Central memory CD8-positive, alpha-beta T cell (primary cell): ENCODE data around the gene BRMS1.

Experiments
- ATAC-seq: fragments of 150-1000 bp; cut with Tn5 transposase; replicated peaks from 2 replicates; pipeline ENCODE4 v1.10.0; 2022; ENCODE audit warnings: mild to moderate bottlenecking, moderate FRiP score, moderate number of reproducible peaks; ENCODE audit not compliant: poor library complexity, severe bottlenecking; ENCODE audit errors: extremely low read depth
- DNase-seq, 2 donors: peaks; one replicate each; pipeline ENCODE4 v3.0.0; 2021; ENCODE audit warnings: low spot score in 2 of 2
- H3K27ac Mint-ChIP-seq: one replicate; pipeline ENCODE4 v1.8.0; 2022; ENCODE audit warnings: low read depth, mild to moderate bottlenecking, moderate library complexity, mixed read lengths
- H3K27me3 Mint-ChIP-seq: one replicate; pipeline ENCODE4 v1.8.0; 2022; ENCODE audit warnings: mixed read lengths
- H3K36me3 Mint-ChIP-seq: one replicate; pipeline ENCODE4 v1.8.0; 2022; ENCODE audit warnings: mild to moderate bottlenecking, moderate library complexity, mixed read lengths; ENCODE audit not compliant: insufficient read depth
- H3K4me1 Mint-ChIP-seq: one replicate; pipeline ENCODE4 v1.8.0; 2022; ENCODE audit warnings: mixed read lengths
- H3K4me3 Mint-ChIP-seq: one replicate; pipeline ENCODE4 v1.8.0; 2022; ENCODE audit warnings: mild to moderate bottlenecking, moderate library complexity, mixed read lengths
- H3K9me3 Mint-ChIP-seq: one replicate; pipeline ENCODE4 v1.8.0; 2022; ENCODE audit warnings: mixed read lengths

Gene BRMS1

DNA sequence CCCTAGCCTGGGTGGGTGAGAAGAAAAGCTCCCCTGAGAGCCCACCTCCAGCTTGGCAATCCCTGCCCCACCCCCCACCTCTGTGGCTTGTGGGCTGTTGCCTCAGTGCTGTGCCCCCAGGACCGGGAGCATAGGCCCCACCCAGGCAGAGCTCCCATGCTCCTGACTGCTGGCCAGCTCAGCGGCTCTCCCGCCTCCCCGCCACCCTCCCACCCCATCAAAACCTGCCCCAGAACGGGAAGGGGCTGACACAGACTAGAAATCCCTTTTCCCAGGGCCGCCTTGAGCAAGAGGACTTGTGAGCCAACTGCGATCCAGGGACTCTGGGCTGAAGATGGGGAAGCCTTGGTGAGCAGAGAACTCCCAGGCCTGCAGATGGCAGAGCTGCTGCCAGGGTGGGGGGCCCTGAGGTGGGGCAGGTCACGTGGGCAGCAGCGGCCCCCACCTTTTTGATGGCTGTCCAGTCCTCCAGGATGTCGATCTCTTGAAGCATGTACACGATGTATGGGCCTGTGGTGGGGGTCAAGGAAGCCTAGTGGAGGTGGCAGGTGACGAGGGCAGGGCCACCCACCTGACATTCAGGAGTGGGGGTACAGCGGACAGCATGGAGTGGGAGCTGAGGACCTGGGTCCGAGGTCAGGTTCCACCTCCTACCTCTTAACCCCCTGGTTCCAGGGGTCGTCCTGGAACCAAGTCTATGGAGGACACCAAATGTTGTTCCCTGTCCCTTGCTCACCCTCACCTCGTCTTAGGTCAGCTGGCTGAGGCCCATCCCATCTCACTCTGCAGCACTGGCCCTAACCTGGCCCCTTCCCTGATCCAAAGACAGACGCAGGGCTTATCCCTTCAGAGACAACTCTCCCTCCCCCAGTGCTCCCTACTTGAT lies 6.4 kb downstream of the BRMS1 start:
- Mint-ChIP-seq H3K27ac (peak overlapping the region; percentile 41), H3K36me3 (peaks cover 25% of the 10 kb centered on the region), H3K4me3 (no peak overlapping the region), H3K27me3 (no peaks in the 10 kb centered on the region), H3K4me1 (peaks cover 35% of the 10 kb centered on the region), H3K9me3 (no peaks in the 10 kb centered on the region)
- ATAC-seq, result no peak
- DNase-seq, result no peak

DNA sequence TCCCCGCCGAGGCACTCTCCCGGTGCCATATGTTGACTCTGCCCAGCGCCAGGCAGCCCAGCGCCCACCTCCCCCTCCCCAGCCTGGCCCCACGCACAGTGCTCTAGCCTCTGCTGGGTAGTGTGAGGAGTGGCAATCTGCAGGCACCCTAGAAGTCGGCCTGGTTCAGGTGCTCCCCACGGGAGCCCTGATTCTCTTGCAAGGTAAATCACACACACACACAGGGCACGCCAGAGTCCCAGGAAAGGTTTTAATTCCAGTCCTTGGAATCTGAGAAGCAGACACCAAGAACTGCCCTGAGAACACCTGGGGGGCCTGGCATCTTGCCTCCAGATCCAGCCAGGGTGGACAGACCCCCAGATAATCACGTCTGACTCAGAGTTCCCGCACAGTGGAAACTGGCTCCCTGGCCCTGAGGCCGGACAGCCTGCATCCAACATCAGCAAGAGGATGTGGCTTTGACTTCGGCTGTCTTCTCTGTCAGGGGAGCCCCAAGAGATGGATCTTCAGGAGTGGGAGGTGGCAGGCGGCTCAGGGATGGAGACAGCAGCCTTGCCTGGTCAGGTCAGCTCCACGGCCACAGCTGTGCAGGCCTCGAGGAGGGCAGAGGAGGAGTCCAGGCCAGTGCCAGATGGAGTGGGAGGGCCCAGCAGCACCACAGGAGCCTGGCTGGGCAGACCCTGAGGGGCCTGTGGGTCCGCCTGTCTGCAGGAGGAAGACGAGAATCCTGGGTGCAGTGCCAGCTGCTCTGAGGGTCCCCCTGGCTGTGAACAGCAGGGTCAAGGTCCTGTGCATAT lies 7.6 kb downstream of the BRMS1 start:
- Mint-ChIP-seq H3K9me3 (no peaks in the 10 kb centered on the region), H3K4me3 (peak overlapping the region; percentile 69), H3K36me3 (peaks cover 24% of the 10 kb centered on the region), H3K27ac (peak overlapping the region; percentile 80), H3K4me1 (peaks cover 24% of the 10 kb centered on the region), H3K27me3 (no peaks in the 10 kb centered on the region)
- ATAC-seq (no peak), DNase-seq (no peak)

DNA sequence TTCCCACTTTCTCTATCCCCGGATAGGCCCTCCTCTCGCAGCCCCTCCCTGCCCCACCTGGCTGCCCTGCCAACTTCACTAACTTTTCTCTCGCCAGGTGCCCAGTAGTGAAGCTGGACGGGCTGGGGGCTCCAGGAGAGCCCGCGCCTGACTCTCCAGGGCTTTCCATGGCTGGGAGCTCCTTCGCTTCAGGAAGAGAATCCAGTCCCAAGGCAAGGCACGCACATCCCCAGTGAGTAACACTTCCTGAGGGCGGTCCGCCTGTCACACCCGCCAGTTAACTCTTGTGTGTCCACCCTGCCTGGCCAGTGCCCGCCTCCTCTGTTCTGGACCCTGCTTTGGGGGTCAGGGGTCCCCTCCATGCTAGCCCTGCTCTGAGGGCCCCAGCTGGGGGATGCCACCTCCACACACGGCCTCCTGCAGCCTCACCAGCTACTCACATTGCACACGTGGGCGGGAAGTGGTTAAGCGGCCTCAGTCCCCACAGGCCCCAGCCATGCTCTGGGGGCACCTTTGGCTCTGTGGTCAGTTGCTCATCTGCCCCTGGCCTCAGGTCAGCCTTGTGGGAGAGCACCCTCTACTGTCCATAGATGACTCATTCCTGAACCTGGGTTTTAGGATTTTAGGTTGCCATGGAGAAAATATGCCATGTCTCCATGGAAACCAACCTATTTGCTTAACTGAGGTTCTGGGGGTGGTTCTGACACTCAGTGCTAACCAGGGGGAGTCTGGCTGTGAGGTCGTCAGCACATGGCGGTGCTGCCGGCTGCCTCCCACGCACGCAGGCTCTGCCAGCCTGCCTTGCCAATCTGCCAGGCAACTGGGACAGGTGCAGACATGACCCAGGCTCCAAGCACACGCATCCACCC lies 8.4 kb downstream of the BRMS1 start, which contains the start of gene RIN1:
Gene RIN1 (minus strand): TSS at position 201 of the 869 bp plus-strand sequence. CDS start 32 bp downstream, at position 169.
- DNase-seq (peak in 1 of 2 donors; percentile 36), ATAC-seq (peak; percentile 84)
- H3K27me3 Mint-ChIP-seq, result no peaks in the 10 kb centered on the region
- peaks cover 19% of the 10 kb centered on the region for H3K4me1 Mint-ChIP-seq
- no peaks in the 10 kb centered on the region for H3K9me3 Mint-ChIP-seq
- H3K4me3 Mint-ChIP-seq, result peak within 1 kb of the TSS; percentile 69
- H3K36me3 Mint-ChIP-seq, result peaks cover 20% of the 10 kb centered on the region
- H3K27ac Mint-ChIP-seq, result peak within 1 kb of the TSS; percentile 80

DNA sequence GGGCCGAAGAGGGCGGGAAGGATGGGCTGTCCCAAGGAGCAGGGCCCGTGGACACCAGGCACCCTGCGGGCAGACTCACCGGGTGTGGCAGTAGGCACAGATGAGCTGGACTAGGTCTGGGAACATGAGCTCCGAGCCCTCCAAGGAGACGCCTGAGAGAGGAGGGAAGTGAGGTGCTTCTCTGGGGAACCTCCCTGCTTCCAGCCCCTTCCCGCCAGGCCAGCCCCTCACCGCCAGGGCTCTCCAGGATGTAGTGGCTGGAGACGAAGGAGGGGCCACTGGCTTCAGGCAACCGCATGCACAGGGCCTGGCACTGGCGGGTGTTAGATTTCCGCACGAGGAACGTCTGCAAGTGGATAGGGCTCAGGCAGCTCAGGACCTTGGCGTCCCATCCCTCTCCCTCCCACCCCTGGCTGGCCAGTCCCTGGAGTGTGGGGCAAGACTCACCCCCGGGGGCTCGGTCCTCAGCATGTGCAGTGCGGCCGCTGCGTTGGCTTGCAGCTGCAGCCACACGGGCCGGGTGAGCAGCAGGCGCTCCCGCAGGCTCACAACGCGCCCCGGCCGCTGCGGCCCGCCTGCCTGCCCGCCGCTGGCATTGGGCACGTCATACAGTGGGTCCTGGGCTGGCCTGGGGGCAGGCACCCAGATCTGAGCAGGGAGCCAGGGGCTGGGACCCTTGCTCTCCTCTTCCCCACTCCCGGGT lies 9.2 kb downstream of the BRMS1 start:
- Mint-ChIP-seq H3K27ac (peak overlapping the region; percentile 80), H3K4me1 (peaks cover 18% of the 10 kb centered on the region), H3K27me3 (no peaks in the 10 kb centered on the region), H3K36me3 (peaks cover 18% of the 10 kb centered on the region), H3K4me3 (peak overlapping the region; percentile 69), H3K9me3 (no peaks in the 10 kb centered on the region)
- no peak for ATAC-seq
- DNase-seq, result no peak

DNA sequence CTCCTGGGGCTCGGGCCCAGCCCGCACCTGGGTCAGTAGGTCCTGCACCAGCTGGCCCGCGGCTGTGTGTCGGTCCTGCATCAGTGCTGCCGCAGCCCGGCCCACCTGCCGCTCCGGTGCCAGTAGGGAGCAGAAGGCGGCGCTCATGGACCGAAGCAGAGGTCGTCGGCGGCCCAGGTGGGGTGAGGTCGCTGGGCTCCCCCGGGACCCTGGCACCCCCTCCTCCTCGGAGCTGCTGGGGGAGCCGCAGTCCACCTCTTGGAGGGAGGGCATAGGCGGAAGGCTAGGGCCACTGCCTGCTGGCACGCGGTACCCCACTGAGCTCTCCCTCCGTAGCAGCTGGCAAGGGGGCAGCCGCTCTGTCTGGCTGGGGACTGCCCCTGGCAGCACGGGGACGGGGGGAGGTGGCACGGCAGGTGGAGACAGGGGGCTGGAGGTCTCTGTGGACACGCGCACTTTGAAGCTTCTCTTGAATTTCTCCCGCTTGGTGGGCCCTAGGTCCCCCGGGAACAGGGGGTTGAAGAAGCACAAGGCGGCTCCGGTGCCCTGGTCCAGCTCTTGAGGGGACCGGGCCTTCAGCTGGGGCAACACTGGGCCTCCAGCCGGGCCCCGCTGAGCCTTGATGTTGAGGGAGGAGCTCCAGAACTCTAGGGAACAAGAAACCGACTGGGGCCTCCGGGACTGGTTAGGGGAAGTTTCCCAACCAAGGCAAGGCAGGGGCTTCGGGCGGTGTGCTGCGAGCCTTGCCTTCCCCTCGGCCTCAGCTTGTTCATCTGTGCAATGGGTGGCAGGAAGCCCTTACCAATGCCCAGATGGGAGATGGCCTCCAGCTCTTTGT lies 10.1 kb downstream of the BRMS1 start:
- Mint-ChIP-seq H3K9me3 (no peaks in the 10 kb centered on the region), H3K27me3 (no peaks in the 10 kb centered on the region), H3K4me1 (peaks cover 18% of the 10 kb centered on the region), H3K4me3 (no peak overlapping the region), H3K27ac (peak overlapping the region; percentile 85), H3K36me3 (peaks cover 15% of the 10 kb centered on the region)
- DNase-seq (no peak), ATAC-seq (no peak)

DNA sequence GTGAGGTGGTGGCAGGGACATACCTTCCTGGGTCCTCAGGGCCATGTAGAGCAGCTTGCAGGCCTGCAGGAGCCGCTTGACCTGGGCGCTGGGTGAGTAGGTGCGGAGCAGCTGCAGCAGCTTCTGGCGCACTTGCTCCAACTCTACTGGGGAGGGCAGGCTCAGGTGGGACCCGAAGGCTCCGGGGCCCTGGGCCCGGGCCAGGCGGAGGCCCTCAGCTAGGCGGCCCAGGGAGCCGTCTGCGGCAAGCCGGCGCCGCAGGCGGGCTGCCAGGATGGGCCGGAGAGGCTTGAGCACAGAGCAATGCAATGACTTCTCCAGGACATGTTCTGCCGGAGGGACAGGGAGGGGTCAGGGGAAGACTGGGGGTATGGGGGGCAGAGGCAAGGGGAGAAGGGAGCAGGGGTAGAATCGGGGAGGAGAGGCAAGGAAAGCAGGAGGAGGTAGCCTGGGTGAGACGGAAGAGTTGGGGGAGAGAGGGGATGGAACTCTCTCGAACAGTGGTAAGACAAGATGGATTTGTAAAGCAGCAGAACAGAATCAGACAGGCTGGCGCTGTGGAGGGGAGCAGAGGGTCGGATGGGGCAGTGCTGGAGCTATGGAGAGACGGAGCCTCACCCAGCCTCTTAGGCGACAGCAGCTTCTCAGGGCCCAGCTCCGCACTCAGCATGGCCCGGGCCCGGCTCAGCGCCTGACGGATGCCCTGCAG lies 10.9 kb downstream of the BRMS1 start:
- no peak overlapping the region for H3K4me3 Mint-ChIP-seq
- H3K36me3 Mint-ChIP-seq, result peaks cover 13% of the 10 kb centered on the region
- H3K4me1 Mint-ChIP-seq, result peaks cover 18% of the 10 kb centered on the region
- DNase-seq (no peak), ATAC-seq (no peak)
- H3K9me3 Mint-ChIP-seq, result no peaks in the 10 kb centered on the region
- peak overlapping the region; percentile 85 for H3K27ac Mint-ChIP-seq
- no peaks in the 10 kb centered on the region for H3K27me3 Mint-ChIP-seq

DNA sequence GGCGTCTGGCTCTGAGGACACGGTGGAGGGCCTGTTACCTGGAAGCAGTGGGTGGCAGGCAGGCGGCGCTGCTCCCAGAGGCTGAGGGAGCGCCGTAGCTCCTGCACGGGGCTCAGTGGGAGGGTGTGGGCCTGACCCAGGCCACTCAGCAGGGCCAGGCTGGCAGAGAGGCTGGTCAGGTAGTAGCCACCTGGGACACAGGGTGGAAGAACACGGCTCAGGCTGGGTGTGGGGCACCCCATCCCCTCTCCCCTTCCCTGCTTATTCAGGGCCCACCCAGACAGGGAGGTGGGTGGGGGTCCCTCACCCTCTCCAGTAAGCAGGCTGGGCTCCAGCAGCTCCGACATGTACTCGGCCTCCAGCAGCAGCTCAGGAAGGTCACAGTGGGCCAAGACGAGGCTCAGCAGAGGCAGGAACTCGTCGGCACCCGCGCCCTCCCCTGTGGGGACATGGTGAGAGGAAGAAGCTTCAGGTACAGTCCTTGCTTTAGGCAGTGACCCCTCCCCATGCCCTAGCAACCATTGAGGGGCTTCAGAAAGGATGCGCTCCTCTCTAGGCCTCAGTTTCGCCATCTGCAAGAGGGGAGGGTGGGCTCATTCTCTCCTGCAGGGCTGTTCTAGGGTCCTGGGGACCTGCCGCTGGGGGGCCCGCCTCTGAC lies 11.6 kb downstream of the BRMS1 start:
- no peak for ATAC-seq
- Mint-ChIP-seq H3K27ac (no peak overlapping the region), H3K36me3 (peaks cover 13% of the 10 kb centered on the region)

DNA sequence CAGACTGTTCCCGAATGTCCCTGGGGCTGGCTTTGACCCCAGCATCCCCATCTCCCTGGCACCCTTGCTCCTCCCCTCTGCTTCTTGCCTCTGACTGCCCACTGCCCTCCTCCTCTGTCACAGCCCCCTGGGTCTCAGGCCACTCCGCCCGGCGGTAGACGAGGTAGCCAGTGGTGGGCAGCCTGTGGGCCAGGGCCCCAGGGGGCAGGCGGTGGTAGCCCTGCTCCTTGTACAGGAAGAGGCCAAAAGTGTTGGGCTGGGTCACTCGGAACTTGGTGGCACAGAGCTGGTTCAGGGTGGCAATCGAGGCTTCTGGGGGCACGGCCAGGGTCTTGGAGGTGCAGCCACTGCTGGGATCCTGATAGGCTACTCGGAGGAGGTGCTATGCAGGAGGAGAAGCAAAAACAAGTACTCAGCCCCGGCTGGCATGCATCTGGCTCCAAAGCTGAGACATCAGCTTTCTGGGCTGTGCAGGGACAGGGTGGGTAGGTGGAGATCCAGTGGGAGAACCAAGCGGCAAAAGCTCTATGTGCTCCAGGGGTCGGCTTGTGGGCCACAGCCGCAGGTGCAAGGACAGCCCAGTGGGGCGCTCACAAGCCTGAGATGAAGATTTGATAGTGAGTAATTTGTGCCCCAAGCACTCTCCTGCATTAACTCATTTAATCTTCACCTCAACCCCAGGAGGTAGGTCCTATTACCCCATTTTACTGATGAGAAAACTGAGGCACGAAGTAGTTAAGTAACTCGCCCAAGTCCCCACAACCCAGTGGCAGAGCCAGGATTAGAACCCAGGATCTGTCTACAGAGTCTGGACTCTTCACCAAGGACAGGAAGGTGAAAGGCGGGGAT lies 12.3 kb downstream of the BRMS1 start:
- Mint-ChIP-seq H3K4me3 (no peak overlapping the region), H3K27ac (no peak overlapping the region), H3K36me3 (peaks cover 17% of the 10 kb centered on the region), H3K9me3 (no peaks in the 10 kb centered on the region), H3K4me1 (peaks cover 29% of the 10 kb centered on the region), H3K27me3 (no peaks in the 10 kb centered on the region)
- no peak for ATAC-seq
- DNase-seq, result no peak

More for the DNA sequence above, 11.6 kb downstream of the BRMS1 start:
- no peak for DNase-seq
- Mint-ChIP-seq H3K9me3 (no peaks in the 10 kb centered on the region), H3K4me3 (no peak overlapping the region), H3K27me3 (no peaks in the 10 kb centered on the region), H3K4me1 (peaks cover 22% of the 10 kb centered on the region)

DNA sequence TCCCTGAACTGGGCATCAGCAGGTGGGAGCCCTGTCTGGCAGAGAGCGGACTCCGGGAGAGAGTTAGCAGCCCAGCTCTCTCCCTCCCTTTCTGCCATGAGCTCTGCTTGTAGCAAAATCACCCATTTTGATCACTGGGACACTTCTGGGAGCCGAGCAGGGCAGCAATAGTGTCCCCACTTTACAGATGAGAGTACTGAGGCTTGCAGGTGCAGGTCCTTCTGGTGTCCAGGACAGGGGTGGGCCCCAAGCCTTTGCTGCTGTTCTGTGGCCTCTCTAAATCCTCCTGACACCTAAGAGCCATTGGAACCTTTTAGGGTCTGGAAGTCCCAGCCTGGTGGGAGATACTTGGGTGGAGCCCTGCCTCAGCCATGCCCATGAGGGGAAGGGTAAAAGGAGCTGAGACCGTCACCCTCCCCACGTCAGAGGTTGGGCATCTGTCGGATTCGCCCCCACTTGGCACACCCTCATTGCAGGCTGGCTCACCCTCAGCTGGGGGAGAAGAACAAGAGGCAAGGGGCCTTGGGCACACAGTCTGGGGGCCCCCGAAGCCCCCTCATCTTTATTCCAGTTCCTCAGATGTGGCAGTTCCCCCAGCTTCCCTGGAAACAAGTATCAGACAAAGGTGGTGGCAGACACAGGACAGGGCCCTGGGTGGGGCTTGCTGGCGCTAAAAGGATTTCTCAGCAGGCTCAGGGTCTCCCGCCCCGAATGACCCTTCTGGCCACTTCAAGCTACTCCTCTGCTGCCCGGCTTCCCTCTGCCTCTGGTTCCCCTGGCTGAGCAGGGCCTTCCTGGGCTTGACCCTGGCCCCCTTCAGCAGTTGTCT lies 13.1 kb downstream of the BRMS1 start:
- H3K4me3 Mint-ChIP-seq, result no peak overlapping the region
- H3K4me1 Mint-ChIP-seq, result peaks cover 26% of the 10 kb centered on the region
- H3K27me3 Mint-ChIP-seq, result no peaks in the 10 kb centered on the region
- ATAC-seq (no peak), DNase-seq (no peak)
- H3K9me3 Mint-ChIP-seq, result no peaks in the 10 kb centered on the region
- H3K36me3 Mint-ChIP-seq, result peaks cover 13% of the 10 kb centered on the region
- H3K27ac Mint-ChIP-seq, result no peak overlapping the region
